Panc1 (cell line): ENCODE results near the gene UBTD1.

ENCODE experiments used
- POLR2AphosphoS5 ChIP-seq: IDR thresholded peaks from 2 replicates; pipeline ENCODE4 v1.6.1; 2012; ENCODE audit warnings: mild to moderate bottlenecking, low read depth, low read length, moderate library complexity
- REST ChIP-seq, 2 experiments: IDR thresholded peaks; 2 replicates each; pipeline ENCODE4 v1.6.1; 2011 to 2012; ENCODE audit warnings: low read depth in 2 of 2, control low read depth in 1 of 2, low read length in 1 of 2, mild to moderate bottlenecking in 1 of 2, moderate library complexity in 1 of 2; ENCODE audit not compliant: insufficient read depth in 1 of 2
- SIN3A ChIP-seq: IDR thresholded peaks from 2 replicates; pipeline ENCODE4 v1.6.1; 2012; ENCODE audit warnings: low read depth, mild to moderate bottlenecking, low read length, moderate library complexity, borderline replicate concordance; ENCODE audit not compliant: insufficient read depth
- TF ChIP-seq, protein P1 (sequence below): fragments of 450-650 bp; IDR thresholded peaks from 2 replicates; pipeline ENCODE4 v1.5.1; 2017; ENCODE audit warnings: mild to moderate bottlenecking

- TF ChIP-seq, protein P1, sequence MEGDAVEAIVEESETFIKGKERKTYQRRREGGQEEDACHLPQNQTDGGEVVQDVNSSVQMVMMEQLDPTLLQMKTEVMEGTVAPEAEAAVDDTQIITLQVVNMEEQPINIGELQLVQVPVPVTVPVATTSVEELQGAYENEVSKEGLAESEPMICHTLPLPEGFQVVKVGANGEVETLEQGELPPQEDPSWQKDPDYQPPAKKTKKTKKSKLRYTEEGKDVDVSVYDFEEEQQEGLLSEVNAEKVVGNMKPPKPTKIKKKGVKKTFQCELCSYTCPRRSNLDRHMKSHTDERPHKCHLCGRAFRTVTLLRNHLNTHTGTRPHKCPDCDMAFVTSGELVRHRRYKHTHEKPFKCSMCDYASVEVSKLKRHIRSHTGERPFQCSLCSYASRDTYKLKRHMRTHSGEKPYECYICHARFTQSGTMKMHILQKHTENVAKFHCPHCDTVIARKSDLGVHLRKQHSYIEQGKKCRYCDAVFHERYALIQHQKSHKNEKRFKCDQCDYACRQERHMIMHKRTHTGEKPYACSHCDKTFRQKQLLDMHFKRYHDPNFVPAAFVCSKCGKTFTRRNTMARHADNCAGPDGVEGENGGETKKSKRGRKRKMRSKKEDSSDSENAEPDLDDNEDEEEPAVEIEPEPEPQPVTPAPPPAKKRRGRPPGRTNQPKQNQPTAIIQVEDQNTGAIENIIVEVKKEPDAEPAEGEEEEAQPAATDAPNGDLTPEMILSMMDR, result no peak
- TF ChIP-seq REST (IDR thresholded peaks at IDR 0.05; ENCODE audit: insufficient read depth in 1 of 2, low read depth in 2 of 2, low read length in 1 of 2), result no peak
- TF ChIP-seq POLR2AphosphoS5, result no peak
- TF ChIP-seq SIN3A, result no peak
These were observed 85.5 kb downstream of the UBTD1 start, which contains the start of gene HOGA1 for GRCh38 chr10:97584060-97584797.
